B cell (primary cell): Measurements from ENCODE around the gene LIPG. TPM values are rescaled to one million over a fixed set of nuclear protein-coding genes. Genes with fewer than 3 reads are reported as not detected.

Source experiments
- ATAC-seq: fragments of 200-7000 bp; cut with Tn5 transposase; one replicate; pipeline ENCODE4 v1.10.0; 2021; ENCODE audit warnings: low read depth, mild to moderate bottlenecking, moderate number of reproducible peaks, moderate library complexity
- CTCF ChIA-PET: fragments of 350-600 bp; sonication (Branson Sonifier 250); formaldehyde crosslinking; loops from one replicate; lab custom pipeline; 2021; ENCODE audit warnings: antibody characterized with exemption, inconsistent platforms; lab: Charles Lee
- POLR2A ChIA-PET: fragments of 350-600 bp; sonication (Branson Sonifier 250); formaldehyde crosslinking; loops from one replicate; lab custom pipeline; 2021; ENCODE audit warnings: antibody characterized with exemption; lab: Charles Lee
- DNase-seq: peaks from one replicate; pipeline ENCODE4 v3.0.0; 2013
- H2AFZ ChIP-seq: 2 replicates; pipeline ENCODE4 v1.6.1; 2012; ENCODE audit warnings: mild to moderate bottlenecking, low read depth, low read length; ENCODE audit not compliant: insufficient read depth, poor library complexity, severe bottlenecking
- H3K27ac ChIP-seq, 2 donors: 1 replicate in 1 of 2; 2 replicates in 1 of 2; pipeline ENCODE4 v1.5.1; 2012 to 2013; ENCODE audit warnings: low read length in 2 of 2, mild to moderate bottlenecking in 2 of 2, moderate library complexity in 1 of 2
- H3K27me3 ChIP-seq, 4 experiments: fragments of 200-600 bp in 1 of 4; sonication (generic) in 1 of 4; replicated peaks in 1 of 4; 1 replicate in 2 of 4; 2 replicates in 2 of 4; pipeline versions ENCODE4 v1.6.1 to v1.7.0; 2013 to 2016; ENCODE audit warnings: low read length in 3 of 4, mild to moderate bottlenecking in 2 of 4, mixed read lengths in 1 of 4, moderate library complexity in 1 of 4; ENCODE audit not compliant: insufficient read depth in 4 of 4, control insufficient read depth in 3 of 4; ENCODE audit errors: control extremely low read depth in 1 of 4
- H3K36me3 ChIP-seq, 2 experiments: replicated peaks in 1 of 2; 1 replicate in 1 of 2; 2 replicates in 1 of 2; pipeline versions ENCODE4 v1.6.1 to v1.7.1; 2013; ENCODE audit warnings: low read length in 1 of 2; ENCODE audit not compliant: insufficient read depth in 2 of 2, control insufficient read depth in 1 of 2; ENCODE audit errors: control extremely low read depth in 1 of 2, extremely low read depth in 1 of 2
- H3K4me1 ChIP-seq, 2 donors: fragments of 200-600 bp in 1 of 2; sonication (generic) in 1 of 2; 1 replicate in 1 of 2; 2 replicates in 1 of 2; pipeline versions ENCODE4 v1.5.1 to v1.6.1; 2013 to 2017; ENCODE audit warnings: low read length in 2 of 2; ENCODE audit not compliant: control insufficient read depth in 2 of 2, insufficient read depth in 2 of 2
- H3K4me2 ChIP-seq: replicated peaks from 2 replicates; pipeline ENCODE3; 2012; ENCODE audit warnings: mild to moderate bottlenecking, low read depth, low read length; ENCODE audit not compliant: poor library complexity, severe bottlenecking
- H3K4me3 ChIP-seq, 5 experiments: fragments of 200-600 bp in 1 of 5; sonication (generic) in 1 of 5; 1 replicate in 3 of 5; 2 replicates in 2 of 5; pipeline versions ENCODE4 v1.5.1 to v1.7.0; 2011 to 2016; ENCODE audit warnings: low read length in 4 of 5, mild to moderate bottlenecking in 4 of 5, low read depth in 2 of 5, control low read depth in 1 of 5, moderate library complexity in 1 of 5; ENCODE audit not compliant: insufficient read depth in 1 of 5; ENCODE audit errors: control extremely low read depth in 1 of 5, extremely low read depth in 1 of 5
- H3K79me2 ChIP-seq: fragments of 200-600 bp; sonication (generic); one replicate; pipeline ENCODE4 v1.6.0; 2016; ENCODE audit warnings: low read length; ENCODE audit not compliant: control insufficient read depth, insufficient read depth
- H3K9ac ChIP-seq: fragments of 200-600 bp; sonication (generic); 2 replicates; pipeline ENCODE4 v1.6.1; 2017; ENCODE audit warnings: mild to moderate bottlenecking, low read length, moderate library complexity
- H3K9me3 ChIP-seq, 3 donors: one replicate each; pipeline versions ENCODE4 v1.6.1 to v1.7.1; 2013; ENCODE audit warnings: low read length in 2 of 3; ENCODE audit not compliant: control insufficient read depth in 2 of 3, insufficient read depth in 1 of 3; ENCODE audit errors: control extremely low read depth in 1 of 3
- H4K20me1 ChIP-seq: 2 replicates; pipeline ENCODE4 v1.6.0; 2012; ENCODE audit warnings: mild to moderate bottlenecking, low read length; ENCODE audit not compliant: insufficient read depth, control insufficient read depth, poor library complexity, severe bottlenecking
- H3K27ac Mint-ChIP-seq: one replicate; pipeline ENCODE4 v1.8.0; 2021; ENCODE audit warnings: mixed read lengths
- H3K27me3 Mint-ChIP-seq: one replicate; pipeline ENCODE4 v1.8.0; 2021; ENCODE audit warnings: mixed read lengths
- H3K4me1 Mint-ChIP-seq: one replicate; pipeline ENCODE4 v1.8.0; 2021; ENCODE audit warnings: mixed read lengths
- H3K4me3 Mint-ChIP-seq: one replicate; pipeline ENCODE4 v1.8.0; 2021; ENCODE audit warnings: mixed read lengths
- H3K9me3 Mint-ChIP-seq: one replicate; pipeline ENCODE4 v1.8.0; 2022; ENCODE audit warnings: mixed read lengths; ENCODE audit not compliant: insufficient read depth
- EZH2 ChIP-seq: IDR thresholded peaks from 2 replicates; pipeline ENCODE4 v1.6.1; 2012; ENCODE audit warnings: borderline replicate concordance, low read depth, mild to moderate bottlenecking, moderate library complexity, low read length; ENCODE audit not compliant: insufficient read depth, poor library complexity, severe bottlenecking
- WGBS: methylation state at CpG from one replicate; pipeline ENCODE4 v1.1.5; 2013; ENCODE audit warnings: missing lambda C conversion rate; ENCODE audit not compliant: insufficient coverage; 5-methylcytosine and 5-hydroxymethylcytosine counted together
- intact Hi-C: fragments of 100-400 bp; cut with micrococcal nuclease; formaldehyde crosslinking; loops from one replicate; pipeline ENCODE4 v1.10.0; 2022
- polyA plus RNA-seq: library from polyadenylated mRNA; depleted of rRNA; stranded (reverse); fragments of >200 nt; gene quantifications from 2 replicates; pipeline ENCODE4 v1.2.3, GENCODE V29; 2012
- total RNA-seq, 2 donors: library from RNA; stranded (reverse); fragments of 120-200 nt in 1 of 2; gene quantifications; 1 replicate in 1 of 2; 2 replicates in 1 of 2; pipeline versions ENCODE4 v1.2.3 to v1.2.4, GENCODE V29; 2013 to 2022
- TF ChIP-seq, protein P1 (sequence below): fragments of 200-600 bp; IDR thresholded peaks from one replicate; pipeline ENCODE4 v1.8.0; 2022; ENCODE audit warnings: antibody characterized with exemption, mild to moderate bottlenecking

LIPG gene
- total and polyA plus RNA-seq, 2 donors (not counting 1 experiment from before 2014, with no cell fraction given), result not detected

- DNase-seq, result no peak
- ATAC-seq, result no peak
- ChIA-PET CTCF (no interaction called here), POLR2A (no interaction called here)
- H3K4me1 ChIP-seq, result no peaks in the 10 kb centered on the region
- no peaks in the 10 kb centered on the region for H3K9me3 ChIP-seq
- no peak overlapping the region for H3K4me3 ChIP-seq
- no peak overlapping the region for H3K27ac Mint-ChIP-seq
- WGBS, result 90% methylated on average over 11 of the region's 12 CpGs
- H3K4me1 Mint-ChIP-seq, result no peaks in the 10 kb centered on the region
- intact Hi-C loops, result no loop called here
- H3K9me3 Mint-ChIP-seq, result no peaks in the 10 kb centered on the region
- TF ChIP-seq, protein P1, sequence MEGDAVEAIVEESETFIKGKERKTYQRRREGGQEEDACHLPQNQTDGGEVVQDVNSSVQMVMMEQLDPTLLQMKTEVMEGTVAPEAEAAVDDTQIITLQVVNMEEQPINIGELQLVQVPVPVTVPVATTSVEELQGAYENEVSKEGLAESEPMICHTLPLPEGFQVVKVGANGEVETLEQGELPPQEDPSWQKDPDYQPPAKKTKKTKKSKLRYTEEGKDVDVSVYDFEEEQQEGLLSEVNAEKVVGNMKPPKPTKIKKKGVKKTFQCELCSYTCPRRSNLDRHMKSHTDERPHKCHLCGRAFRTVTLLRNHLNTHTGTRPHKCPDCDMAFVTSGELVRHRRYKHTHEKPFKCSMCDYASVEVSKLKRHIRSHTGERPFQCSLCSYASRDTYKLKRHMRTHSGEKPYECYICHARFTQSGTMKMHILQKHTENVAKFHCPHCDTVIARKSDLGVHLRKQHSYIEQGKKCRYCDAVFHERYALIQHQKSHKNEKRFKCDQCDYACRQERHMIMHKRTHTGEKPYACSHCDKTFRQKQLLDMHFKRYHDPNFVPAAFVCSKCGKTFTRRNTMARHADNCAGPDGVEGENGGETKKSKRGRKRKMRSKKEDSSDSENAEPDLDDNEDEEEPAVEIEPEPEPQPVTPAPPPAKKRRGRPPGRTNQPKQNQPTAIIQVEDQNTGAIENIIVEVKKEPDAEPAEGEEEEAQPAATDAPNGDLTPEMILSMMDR, result no peak
- TF ChIP-seq EZH2, result no peak
- no peaks in the 10 kb centered on the region for H4K20me1 ChIP-seq
- H3K27ac ChIP-seq, result no peak overlapping the region
- H3K27me3 Mint-ChIP-seq, result peaks cover 12% of the 10 kb centered on the region
- H2AFZ ChIP-seq, result no peak overlapping the region
- H3K79me2 ChIP-seq, result no peaks in the 10 kb centered on the region
- no peak overlapping the region for H3K9ac ChIP-seq
- no peak overlapping the region for H3K4me3 Mint-ChIP-seq
- no peaks in the 10 kb centered on the region for H3K36me3 ChIP-seq
- no peak overlapping the region for H3K4me2 ChIP-seq
- no peaks in the 10 kb centered on the region for H3K27me3 ChIP-seq
These were observed 69.4 kb downstream of the LIPG start for GRCh38 chr18:49631146-49631866.

GRCh38 chr18:49632588-49632987, 70.7 kb downstream of the LIPG start:
- Mint-ChIP-seq H3K27ac (no peak overlapping the region), H3K4me1 (no peaks in the 10 kb centered on the region), H3K4me3 (no peak overlapping the region), H3K27me3 (peaks cover 15% of the 10 kb centered on the region), H3K9me3 (peaks cover 2% of the 10 kb centered on the region)
- Histone ChIP-seq H3K27me3 (no peaks in the 10 kb centered on the region), H3K4me2 (no peak overlapping the region), H3K9ac (no peak overlapping the region), H2AFZ (no peak overlapping the region), H4K20me1 (no peaks in the 10 kb centered on the region), H3K4me1 (no peaks in the 10 kb centered on the region), H3K27ac (no peak overlapping the region), H3K79me2 (no peaks in the 10 kb centered on the region), H3K9me3 (no peaks in the 10 kb centered on the region), H3K36me3 (no peaks in the 10 kb centered on the region), H3K4me3 (no peak overlapping the region)
- 90% methylated on average over 7 of the region's 10 CpGs for WGBS
- ChIA-PET CTCF (no interaction called here), POLR2A (no interaction called here)
- ATAC-seq, result no peak
- intact Hi-C loops, result no loop called here
- TF ChIP-seq, protein P1, result no peak
- no peak for TF ChIP-seq EZH2
- no peak for DNase-seq
